H9 (cell line): ENCODE measurements around the gene SEMA3F. TPM values are rescaled to one million over a fixed set of nuclear protein-coding genes. Genes with fewer than 3 reads are reported as not detected.

Experiments used
- DNase-seq: peaks from one replicate; pipeline ENCODE4 v3.0.0-alpha.2; 2017
- H2AFZ ChIP-seq: one replicate; pipeline ENCODE4 v1.6.1; 2013; ENCODE audit warnings: mild to moderate bottlenecking, low read length, control low read depth, moderate library complexity
- H2AK5ac ChIP-seq: 2 replicates; pipeline ENCODE4 v1.6.1; 2013; ENCODE audit warnings: low read length, control low read depth, mixed read lengths; ENCODE audit not compliant: insufficient read length
- H2BK120ac ChIP-seq: one replicate; pipeline ENCODE4 v1.6.1; 2013; ENCODE audit warnings: low read depth, mild to moderate bottlenecking, low read length, control low read depth, inconsistent platforms; ENCODE audit not compliant: poor library complexity, severe bottlenecking
- H2BK12ac ChIP-seq: 2 replicates; pipeline ENCODE4 v1.6.1; 2013; ENCODE audit warnings: low read length, control low read depth, mixed read lengths, low read depth; ENCODE audit not compliant: insufficient read length
- H2BK15ac ChIP-seq: 2 replicates; pipeline ENCODE4 v1.6.1; 2013; ENCODE audit warnings: low read depth, low read length, control low read depth
- H2BK20ac ChIP-seq: one replicate; pipeline ENCODE4 v1.6.1; 2013; ENCODE audit warnings: low read depth, mild to moderate bottlenecking, low read length, control low read depth, inconsistent platforms; ENCODE audit not compliant: poor library complexity, severe bottlenecking
- H2BK5ac ChIP-seq: 2 replicates; pipeline ENCODE4 v1.6.1; 2013; ENCODE audit warnings: low read length, control low read depth, mixed read lengths; ENCODE audit not compliant: insufficient read length
- H3K14ac ChIP-seq: 2 replicates; pipeline ENCODE4 v1.6.1; 2013; ENCODE audit warnings: low read length, control low read depth; ENCODE audit not compliant: insufficient read depth
- H3K18ac ChIP-seq: 2 replicates; pipeline ENCODE4 v1.6.1; 2013; ENCODE audit warnings: low read depth, mild to moderate bottlenecking, mixed read lengths, low read length, control low read depth; ENCODE audit not compliant: insufficient read length
- H3K23ac ChIP-seq: 2 replicates; pipeline ENCODE4 v1.6.1; 2013; ENCODE audit warnings: low read length, control low read depth, mixed read lengths, low read depth; ENCODE audit not compliant: insufficient read length
- H3K23me2 ChIP-seq: 2 replicates; pipeline ENCODE4 v1.6.1; 2013; ENCODE audit warnings: low read depth, mild to moderate bottlenecking, mixed read lengths, low read length, control low read depth; ENCODE audit not compliant: insufficient read length, poor library complexity, severe bottlenecking
- H3K27ac ChIP-seq: 2 replicates; pipeline ENCODE4 v1.5.1; 2013; ENCODE audit warnings: low read length, control low read depth, mixed read lengths, low read depth; ENCODE audit not compliant: insufficient read length
- H3K27me3 ChIP-seq: 2 replicates; pipeline ENCODE4 v1.6.1; 2013; ENCODE audit warnings: low read length, control low read depth, inconsistent platforms; ENCODE audit not compliant: insufficient read depth
- H3K4ac ChIP-seq: 2 replicates; pipeline ENCODE4 v1.6.1; 2013; ENCODE audit warnings: low read depth, mild to moderate bottlenecking, control low read depth, inconsistent platforms, low read length, moderate library complexity
- H3K4me1 ChIP-seq: 2 replicates; pipeline ENCODE4 v1.6.1; 2013; ENCODE audit warnings: low read length, control low read depth, inconsistent platforms; ENCODE audit not compliant: insufficient read depth
- H3K4me2 ChIP-seq: 2 replicates; pipeline ENCODE4 v1.6.1; 2013; ENCODE audit warnings: low read length, control low read depth, mixed read lengths; ENCODE audit not compliant: insufficient read length, insufficient read depth
- H3K56ac ChIP-seq: 2 replicates; pipeline ENCODE4 v1.6.1; 2013; ENCODE audit warnings: low read depth, mild to moderate bottlenecking, mixed read lengths, low read length, control low read depth; ENCODE audit not compliant: insufficient read length
- H3K79me1 ChIP-seq: 2 replicates; pipeline ENCODE4 v1.6.1; 2013; ENCODE audit warnings: low read depth, mild to moderate bottlenecking, moderate library complexity, low read length, control low read depth, inconsistent platforms; ENCODE audit not compliant: insufficient read depth, poor library complexity, severe bottlenecking
- H3K79me2 ChIP-seq: 2 replicates; pipeline ENCODE4 v1.6.1; 2013; ENCODE audit warnings: low read length, control low read depth, inconsistent platforms; ENCODE audit not compliant: insufficient read depth
- H3K9ac ChIP-seq: 2 replicates; pipeline ENCODE4 v1.6.1; 2013; ENCODE audit warnings: low read length, control low read depth, mixed read lengths; ENCODE audit not compliant: insufficient read length; ENCODE audit errors: extremely low read depth
- H3K9me3 ChIP-seq: one replicate; pipeline ENCODE4 v1.6.1; 2013; ENCODE audit warnings: low read depth, low read length, inconsistent platforms; ENCODE audit not compliant: control insufficient read depth
- H3T11ph ChIP-seq: one replicate; pipeline ENCODE4 v1.6.1; 2013; ENCODE audit warnings: mild to moderate bottlenecking, low read length, control low read depth, inconsistent platforms
- H4K20me1 ChIP-seq: one replicate; pipeline ENCODE4 v1.6.1; 2013; ENCODE audit not compliant: control insufficient read depth, insufficient read length, insufficient read depth
- H4K5ac ChIP-seq: 2 replicates; pipeline ENCODE4 v1.6.1; 2013; ENCODE audit warnings: low read depth, mild to moderate bottlenecking, mixed read lengths, low read length, control low read depth; ENCODE audit not compliant: insufficient read length
- H4K8ac ChIP-seq: replicated peaks from 2 replicates; pipeline ENCODE4 v1.6.1; 2013; ENCODE audit warnings: low read length, control low read depth, mixed read lengths, low read depth; ENCODE audit not compliant: insufficient read length
- H4K91ac ChIP-seq: 2 replicates; pipeline ENCODE4 v1.6.1; 2013; ENCODE audit warnings: low read depth, mild to moderate bottlenecking, moderate library complexity, mixed read lengths, low read length, control low read depth; ENCODE audit not compliant: insufficient read length
- H3K27ac Mint-ChIP-seq, 3 experiments: 2 replicates in 2 of 3; 3 replicates in 1 of 3; pipeline ENCODE4 v1.8.0; 2020 to 2021; ENCODE audit warnings: mixed read lengths in 3 of 3, mild to moderate bottlenecking in 1 of 3, moderate library complexity in 1 of 3
- H3K27me3 Mint-ChIP-seq: 2 replicates; pipeline ENCODE4 v1.8.0; 2021; ENCODE audit warnings: low read depth, mild to moderate bottlenecking, moderate library complexity, mixed read lengths
- H3K36me3 Mint-ChIP-seq, 3 experiments: 2 replicates in 2 of 3; 3 replicates in 1 of 3; pipeline ENCODE4 v1.8.0; 2020 to 2021; ENCODE audit warnings: low read depth in 3 of 3, mixed read lengths in 3 of 3; ENCODE audit not compliant: insufficient read depth in 1 of 3
- H3K4me1 Mint-ChIP-seq, 2 experiments: 2 replicates each; pipeline ENCODE4 v1.8.0; 2020; ENCODE audit warnings: mixed read lengths in 2 of 2
- H3K4me3 Mint-ChIP-seq, 2 experiments: 2 replicates in 1 of 2; 3 replicates in 1 of 2; pipeline ENCODE4 v1.8.0; 2020 to 2021; ENCODE audit warnings: mild to moderate bottlenecking in 2 of 2, mixed read lengths in 2 of 2, moderate library complexity in 1 of 2
- H3K9me3 Mint-ChIP-seq, 2 experiments: 2 replicates in 1 of 2; 3 replicates in 1 of 2; pipeline ENCODE4 v1.8.0; 2020; ENCODE audit warnings: mild to moderate bottlenecking in 2 of 2, mixed read lengths in 2 of 2, moderate library complexity in 1 of 2
- WGBS: extraction: QIAGEN DNeasy Blood & Tissue Kit; methylation state at CpG from one replicate; pipeline ENCODE4 v1.1.7; 2013; ENCODE audit warnings: missing lambda C conversion rate, low lambda C conversion rate, mixed read lengths; ENCODE audit not compliant: insufficient read length; ENCODE audit errors: extremely low coverage; 5-methylcytosine and 5-hydroxymethylcytosine counted together
- total RNA-seq: library from RNA; stranded (reverse); gene quantifications from 2 replicates; pipeline ENCODE4 v1.2.1, GENCODE V29; 2021
- TF ChIP-seq, protein P1 (sequence below): fragments of 200-600 bp; sonication (generic); conservative IDR thresholded peaks from 3 replicates; pipeline ENCODE4 v1.8.0; 2021; ENCODE audit warnings: antibody characterized with exemption, mild to moderate bottlenecking

Gene SEMA3F
- total RNA-seq, 1 experiment from 2014 or later: 14.3 TPM

GRCh38 chr3:50150404-50150750, 4.7 kb upstream of the SEMA3F start:
- Histone ChIP-seq H2BK15ac (no peak overlapping the region), H2BK12ac (no peak overlapping the region), H3K18ac (no peak overlapping the region), H3K14ac (no peak overlapping the region), H3K27ac (no peak overlapping the region), H3K79me1 (no peaks in the 10 kb centered on the region), H3K23ac (no peak overlapping the region), H2BK120ac (no peak overlapping the region), H4K91ac (no peak overlapping the region), H3K27me3 (peaks cover 7% of the 10 kb centered on the region; the same call in 1 of the 2 replicates), H4K5ac (no peak overlapping the region), H4K8ac (no peak overlapping the region), H3K4me2 (no peak overlapping the region), H2AK5ac (no peak overlapping the region), H3K79me2 (no peaks in the 10 kb centered on the region), H3K56ac (no peak overlapping the region), H3T11ph (no peak overlapping the region), H2BK5ac (no peak overlapping the region), H3K9me3 (no peaks in the 10 kb centered on the region), H3K4me1 (peaks cover 3% of the 10 kb centered on the region; the same call in 1 of the 2 replicates), H2AFZ (no peak overlapping the region), H4K20me1 (no peaks in the 10 kb centered on the region), H2BK20ac (no peak overlapping the region), H3K23me2 (no peaks in the 10 kb centered on the region), H3K9ac (no peak overlapping the region), H3K4ac (no peak overlapping the region)
- Mint-ChIP-seq H3K4me3 (no peak overlapping the region), H3K27ac (peak overlapping the region in 1 of 3 experiments; percentile 46; a peak in 1 of 7 replicates), H3K36me3 (peaks cover 0 to 2% (median 0%) of the 10 kb centered on the region in 3 experiments; a peak in 1 of 7 replicates), H3K9me3 (no peaks in the 10 kb centered on the region), H3K27me3 (peaks cover 25% of the 10 kb centered on the region), H3K4me1 (peaks cover 35 to 50% of the 10 kb centered on the region in 2 experiments)
- WGBS: no CpG with 5 or more reads among the region's 1 CpG
- TF ChIP-seq, protein P1, sequence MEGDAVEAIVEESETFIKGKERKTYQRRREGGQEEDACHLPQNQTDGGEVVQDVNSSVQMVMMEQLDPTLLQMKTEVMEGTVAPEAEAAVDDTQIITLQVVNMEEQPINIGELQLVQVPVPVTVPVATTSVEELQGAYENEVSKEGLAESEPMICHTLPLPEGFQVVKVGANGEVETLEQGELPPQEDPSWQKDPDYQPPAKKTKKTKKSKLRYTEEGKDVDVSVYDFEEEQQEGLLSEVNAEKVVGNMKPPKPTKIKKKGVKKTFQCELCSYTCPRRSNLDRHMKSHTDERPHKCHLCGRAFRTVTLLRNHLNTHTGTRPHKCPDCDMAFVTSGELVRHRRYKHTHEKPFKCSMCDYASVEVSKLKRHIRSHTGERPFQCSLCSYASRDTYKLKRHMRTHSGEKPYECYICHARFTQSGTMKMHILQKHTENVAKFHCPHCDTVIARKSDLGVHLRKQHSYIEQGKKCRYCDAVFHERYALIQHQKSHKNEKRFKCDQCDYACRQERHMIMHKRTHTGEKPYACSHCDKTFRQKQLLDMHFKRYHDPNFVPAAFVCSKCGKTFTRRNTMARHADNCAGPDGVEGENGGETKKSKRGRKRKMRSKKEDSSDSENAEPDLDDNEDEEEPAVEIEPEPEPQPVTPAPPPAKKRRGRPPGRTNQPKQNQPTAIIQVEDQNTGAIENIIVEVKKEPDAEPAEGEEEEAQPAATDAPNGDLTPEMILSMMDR: no peak
- no peak for DNase-seq
